HG02981 (cell line): ENCODE measurements around the gene RAB43.
"Not testable (repeated sequence)": the region's sequence is repeated elsewhere in the genome, so short reads cannot be mapped to it uniquely, and the experiment has no call there.

ENCODE experiments used
- ATAC-seq: cut with Tn5 transposase; IDR thresholded peaks from one replicate; pipeline ENCODE4 v1.9.1; 2021; ENCODE audit warnings: mild to moderate bottlenecking, moderate library complexity; ENCODE audit not compliant: unreplicated experiment

RAB43 gene

DNA sequence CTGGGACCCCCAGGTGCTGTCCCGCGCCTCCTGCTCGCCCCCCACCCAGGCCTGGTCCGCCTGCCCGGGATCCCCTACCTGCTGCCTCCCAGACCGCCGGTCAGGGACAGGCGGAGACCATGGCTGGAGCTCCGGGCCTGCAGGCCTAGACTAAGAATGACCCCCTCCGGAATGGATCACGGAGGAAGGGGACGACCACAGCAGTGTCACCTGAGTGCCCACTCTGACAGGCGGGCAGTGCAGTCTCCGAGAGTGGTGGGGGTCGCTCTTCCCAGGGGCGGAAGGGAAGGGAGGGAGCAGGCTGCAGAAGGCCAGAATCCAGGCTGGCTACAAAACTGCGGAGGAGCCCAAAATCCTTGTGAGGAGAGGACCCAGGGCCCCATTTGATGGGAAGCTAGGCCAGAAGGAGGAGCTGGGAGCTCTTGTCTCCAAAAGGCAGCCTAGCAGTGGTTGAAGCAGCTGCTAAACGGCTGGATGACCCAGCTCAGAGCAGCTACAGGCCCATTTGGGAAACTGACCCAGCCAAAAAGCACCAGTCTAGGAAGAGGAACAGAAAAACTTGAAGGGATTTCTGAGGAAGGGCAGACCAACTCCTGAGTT, 908 bp upstream of the RAB43 start:
- no peak for ATAC-seq

DNA sequence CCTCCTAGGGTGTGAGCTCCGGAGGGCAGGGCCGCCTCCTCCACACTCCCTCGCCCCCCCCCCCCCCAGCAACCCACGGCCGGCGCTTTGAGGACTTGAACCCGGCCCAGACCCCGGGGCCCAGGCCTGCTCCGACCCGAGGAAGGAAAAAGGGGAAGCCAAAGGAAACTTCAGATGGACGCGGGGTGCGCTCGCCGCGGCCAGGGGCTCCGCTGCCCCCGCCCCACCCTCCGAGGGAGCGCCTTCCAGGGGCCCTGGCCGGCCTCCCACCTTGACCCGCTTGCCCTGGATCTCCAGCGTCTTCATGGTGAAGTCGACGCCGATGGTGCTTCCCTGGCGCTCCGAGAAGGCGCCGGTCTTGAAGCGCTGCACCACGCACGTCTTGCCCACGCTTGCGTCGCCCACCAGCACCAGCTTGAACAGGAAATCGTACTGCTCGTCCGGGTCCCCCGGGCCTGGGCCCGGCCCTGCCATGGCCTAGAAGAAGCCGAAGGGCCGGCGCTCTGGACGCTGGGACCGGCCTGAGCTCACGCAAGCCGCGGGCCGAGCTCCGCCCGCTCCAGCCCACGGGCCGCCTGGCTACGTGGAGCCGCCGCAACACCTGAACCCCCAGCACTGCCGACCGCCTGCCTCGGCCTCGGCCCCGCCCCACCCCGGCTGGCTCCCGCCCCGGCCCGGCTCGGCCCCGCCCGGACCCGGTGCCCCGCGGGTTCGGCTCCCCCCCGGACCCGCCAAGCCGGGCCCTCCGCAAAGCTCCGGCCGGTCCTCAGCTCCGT, 400 bp downstream of the RAB43 start:
- ATAC-seq: no peak

DNA sequence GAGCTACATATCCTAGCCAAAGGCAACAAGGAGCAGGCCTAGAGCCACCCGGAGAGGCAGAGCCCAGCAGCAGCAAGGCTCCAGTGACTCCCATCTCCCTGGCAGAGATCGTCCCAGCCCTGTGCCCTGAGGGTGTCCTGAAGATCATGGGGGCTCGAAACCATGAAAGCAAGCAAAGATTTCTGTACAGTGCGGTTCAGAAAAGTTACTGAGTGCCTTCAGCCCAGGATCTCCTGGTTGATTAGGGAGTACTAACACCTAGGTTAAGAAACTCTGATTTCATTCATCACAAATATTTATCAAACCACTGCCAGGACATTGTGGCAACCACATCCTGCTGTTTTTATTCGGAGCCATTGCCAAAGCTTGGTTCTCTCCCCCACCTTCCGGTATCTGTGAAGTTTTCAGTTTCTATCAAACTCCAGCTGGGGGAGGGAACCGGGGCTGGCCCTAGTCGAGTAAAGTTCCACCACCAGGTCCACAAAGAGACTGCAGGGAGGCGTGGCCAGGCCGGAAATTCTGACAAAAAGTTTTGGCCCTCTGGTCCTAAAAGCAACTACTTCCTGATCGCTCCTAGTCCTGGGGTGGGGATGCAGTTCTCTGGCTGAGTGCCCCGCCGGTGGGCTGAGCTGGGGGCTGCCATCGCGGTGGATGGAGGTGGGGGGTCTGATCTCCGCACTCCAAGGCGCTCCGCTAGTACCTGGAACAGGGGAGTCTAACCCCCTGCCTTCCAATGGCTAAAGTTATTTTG, 1.2 kb downstream of the RAB43 start:
- peak; percentile 57 for ATAC-seq

DNA sequence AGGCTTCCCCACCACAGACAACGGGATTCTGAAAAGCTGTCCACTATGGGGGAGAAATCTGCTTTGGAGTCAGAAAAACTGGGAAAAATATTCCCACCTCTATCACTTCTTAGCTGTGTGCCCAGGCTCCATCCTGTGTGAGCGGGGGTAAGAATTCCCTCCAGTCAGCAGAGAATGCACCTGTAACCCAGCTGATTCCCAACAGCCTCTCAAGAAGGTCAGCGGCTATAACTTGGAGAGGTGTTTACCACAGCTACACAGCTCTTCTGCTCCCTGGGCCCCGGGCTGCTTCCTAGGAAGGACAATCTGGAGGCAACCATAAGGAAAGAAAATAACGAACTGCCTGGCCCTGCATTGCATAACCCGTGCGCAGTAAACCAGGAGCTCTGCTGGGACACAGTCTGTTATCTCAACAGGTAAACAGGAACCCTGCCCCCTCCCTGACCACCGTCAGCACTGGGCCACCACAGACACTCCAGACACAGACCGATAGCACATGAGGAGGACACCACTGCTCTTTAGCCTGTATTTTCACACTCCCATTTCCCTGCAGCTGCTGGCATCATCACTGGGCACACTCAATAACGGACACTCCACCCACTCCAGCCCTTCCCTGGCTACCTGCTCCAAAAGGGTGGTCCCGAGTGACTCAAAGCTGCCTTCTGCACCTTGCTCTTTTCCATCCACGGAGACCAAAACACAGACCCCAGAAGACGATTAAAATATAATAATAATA, 2.1 kb downstream of the RAB43 start:
- no peak for ATAC-seq

DNA sequence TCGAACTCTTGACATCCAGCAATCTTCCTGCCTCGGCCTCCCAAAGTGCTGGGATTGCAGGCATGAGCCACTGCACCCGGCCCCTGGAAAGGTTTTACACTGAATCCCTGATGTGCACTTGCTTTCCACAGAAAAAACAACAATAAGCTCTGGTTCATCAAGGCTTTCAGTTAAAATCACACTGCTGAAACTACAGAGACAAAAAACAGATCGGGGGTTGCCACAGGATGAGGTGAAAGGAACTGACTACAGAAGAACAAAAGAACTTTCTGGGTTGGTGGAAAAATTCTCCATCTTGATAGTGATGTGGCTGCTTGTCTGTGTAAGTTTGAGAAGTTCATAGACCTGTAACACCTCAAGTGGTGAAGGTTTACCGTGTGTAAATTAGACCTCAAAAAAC, 2.9 kb downstream of the RAB43 start:
- no peak for ATAC-seq

DNA sequence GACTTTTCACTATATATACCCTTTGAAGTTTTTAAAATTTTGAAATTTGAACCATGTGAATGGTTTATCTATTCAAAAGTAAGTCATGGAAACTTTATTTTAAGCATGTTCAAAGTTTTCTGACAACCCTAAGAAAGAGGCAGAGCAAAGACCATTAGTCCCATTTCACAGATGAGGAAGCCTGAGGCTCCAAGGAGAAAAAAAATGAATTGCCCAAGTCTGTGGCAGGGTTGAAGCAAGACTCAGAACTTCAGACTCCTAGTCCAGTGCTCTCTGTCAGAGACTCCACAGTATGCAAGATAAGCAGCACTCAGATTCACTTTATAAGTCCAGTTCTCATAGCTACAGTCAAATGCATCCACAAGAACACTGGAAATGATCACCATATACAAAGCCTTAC, 4.5 kb downstream of the RAB43 start:
- no peak for ATAC-seq

DNA sequence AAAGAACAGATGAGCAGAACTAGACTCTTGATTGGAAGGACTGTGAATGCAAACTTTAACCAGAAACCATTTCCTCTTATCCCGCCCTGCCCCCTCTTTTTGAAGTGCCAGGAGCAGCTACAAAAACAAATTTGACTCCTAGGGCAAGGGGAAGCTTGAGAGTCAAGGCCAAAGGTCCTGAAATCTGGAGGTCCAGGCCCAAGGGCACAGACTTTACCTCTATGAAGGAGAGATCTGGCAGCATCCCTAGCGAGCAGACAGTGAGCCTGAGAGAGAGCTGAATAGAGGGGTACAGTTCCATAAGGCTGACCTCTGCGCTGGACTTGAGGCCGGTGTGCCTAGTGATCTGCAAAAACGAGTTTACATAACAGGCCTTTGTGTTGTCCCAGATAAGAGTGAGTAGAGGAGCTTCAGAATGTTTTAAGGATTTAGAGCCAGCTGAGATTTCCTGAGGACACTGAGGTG, 5.1 kb downstream of the RAB43 start:
- no peak for ATAC-seq

DNA sequence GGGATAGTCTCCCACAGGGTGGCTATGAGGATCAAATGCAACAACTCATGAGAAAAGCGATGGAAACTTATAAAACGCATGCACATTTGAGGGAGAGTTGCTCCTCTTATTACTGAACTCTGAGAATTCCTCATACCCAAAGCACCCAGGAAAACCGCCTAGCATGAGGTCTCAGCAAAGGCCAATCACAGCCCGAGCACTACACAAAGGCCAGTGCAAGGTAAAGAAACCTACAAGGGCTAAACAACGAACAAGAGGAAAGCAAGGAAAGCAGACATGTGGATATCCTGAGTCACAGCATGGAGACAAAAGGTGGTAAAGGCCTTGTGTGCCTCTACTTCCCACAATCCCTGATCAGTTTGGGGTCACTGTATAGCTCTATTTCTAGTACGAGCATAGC, 7.1 kb downstream of the RAB43 start:
- ATAC-seq: no peak

DNA sequence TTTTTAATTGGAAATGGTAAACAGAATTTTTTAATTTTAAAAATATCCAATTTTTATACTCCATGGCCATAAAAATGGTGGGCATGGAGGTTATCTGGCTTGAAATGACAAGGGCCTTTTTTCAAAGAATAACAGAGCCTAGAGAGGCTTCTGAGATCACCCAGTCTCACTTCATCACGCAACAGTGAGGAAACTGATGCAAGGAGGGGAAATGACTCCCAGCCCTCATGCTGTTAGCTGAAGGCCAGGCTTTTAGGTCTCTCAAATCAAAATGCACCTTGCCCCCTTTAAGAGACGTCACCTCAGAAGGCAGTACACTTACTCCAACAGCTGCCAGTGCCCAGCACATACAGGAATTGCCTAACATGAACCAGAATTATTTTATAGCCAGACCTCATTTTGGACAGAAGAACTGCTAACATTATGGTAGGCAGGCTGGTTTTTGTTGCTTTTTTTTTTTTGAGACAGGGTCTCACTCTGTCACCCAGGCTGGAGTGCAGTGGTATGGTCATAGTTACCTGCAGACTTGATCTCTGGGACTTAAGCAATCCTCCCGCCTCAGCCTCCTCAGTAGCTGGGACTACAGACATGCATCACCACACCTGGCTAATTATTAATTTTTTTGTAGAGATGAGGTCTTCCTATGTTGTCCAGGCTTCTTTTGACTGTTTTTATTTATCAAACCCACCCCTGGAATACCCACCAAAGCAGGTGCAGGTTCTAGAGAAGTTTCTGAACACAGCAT, 9.1 kb downstream of the RAB43 start:
- no peak for ATAC-seq

DNA sequence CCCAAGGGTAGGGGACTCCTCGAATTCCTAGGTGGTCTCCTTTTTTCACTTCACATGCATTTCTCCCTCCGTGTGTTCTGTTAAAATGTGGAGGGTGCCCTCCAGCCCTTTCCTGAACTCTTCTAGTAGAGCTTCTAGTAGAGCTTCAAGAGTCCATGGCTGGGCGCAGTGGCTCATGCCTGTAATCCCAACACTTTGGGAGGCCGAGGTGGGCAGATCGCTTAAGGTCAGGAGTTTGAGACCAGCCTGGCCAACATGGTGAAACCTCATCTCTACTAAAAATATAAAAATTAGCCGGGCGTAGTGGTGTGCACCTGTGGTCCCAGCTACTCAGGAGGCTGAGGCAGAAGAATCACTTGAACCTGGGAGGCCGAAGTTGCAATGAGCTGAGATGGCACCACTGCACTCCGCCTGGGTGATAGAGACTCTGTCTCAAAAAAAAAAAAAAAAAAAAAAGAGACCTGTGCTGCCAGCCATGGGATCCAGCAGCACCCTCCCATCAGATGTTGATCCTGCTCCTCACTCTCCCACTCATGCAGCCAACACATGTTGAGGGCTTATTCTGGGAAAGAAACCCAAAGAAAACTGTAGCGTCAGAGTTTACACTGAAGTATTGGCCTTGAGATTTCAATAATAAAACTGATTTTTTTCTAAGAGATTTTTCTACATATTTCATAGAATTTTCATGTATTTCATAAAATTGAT, 10.4 kb downstream of the RAB43 start:
- not testable (repeated sequence) for ATAC-seq

DNA sequence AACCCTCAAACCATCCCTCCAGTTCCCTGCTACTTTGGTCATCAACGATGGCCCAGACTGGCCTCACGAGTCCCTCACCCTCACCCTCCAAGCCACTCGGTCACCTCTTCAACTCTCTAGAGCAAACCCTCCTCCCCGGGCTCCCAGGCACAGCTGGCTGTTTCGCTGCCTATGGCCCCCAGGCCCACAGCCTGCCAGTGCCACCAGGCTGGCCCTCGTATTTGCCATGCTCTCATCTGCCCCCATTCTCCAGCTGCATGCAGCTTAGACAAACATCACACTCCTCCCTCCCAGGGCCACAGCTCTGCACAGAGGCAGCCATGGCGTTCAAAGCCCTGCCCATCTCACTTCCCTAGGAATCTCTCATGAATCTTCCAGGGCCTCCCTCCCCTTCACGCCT, 13.8 kb downstream of the RAB43 start:
- ATAC-seq: no peak

DNA sequence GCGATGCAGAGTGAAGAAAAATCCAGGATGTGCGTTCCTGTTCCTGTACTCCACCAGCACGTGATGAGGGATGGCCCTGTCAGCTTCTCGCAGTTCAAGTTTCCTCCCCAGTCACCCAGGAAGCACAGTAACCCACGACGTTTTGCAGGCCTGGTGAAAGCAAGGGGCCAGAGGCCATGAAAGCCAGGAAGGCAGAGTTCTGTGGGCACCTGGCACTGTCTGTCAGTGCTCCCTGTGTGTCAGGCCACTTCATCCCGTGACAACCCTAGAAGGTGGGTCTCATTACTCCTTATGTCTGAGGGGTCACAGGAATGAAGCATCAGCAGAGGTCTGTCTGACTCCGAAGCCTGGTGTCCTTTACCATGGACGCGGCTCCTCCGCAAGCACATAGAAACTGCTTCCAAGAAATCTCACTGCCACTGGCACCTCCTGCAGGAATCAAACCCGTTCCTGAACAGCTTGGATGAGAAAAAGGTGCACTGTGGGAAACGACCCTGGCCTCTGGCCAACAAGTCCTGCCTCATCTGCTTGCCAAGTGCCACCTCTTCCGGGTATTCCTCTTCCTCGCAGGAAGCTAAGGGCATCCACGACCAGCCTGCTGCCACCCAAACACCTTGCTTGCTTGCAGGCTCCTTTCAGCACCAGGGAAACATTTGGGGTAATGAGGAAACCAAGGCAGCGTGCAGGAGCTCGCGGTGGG, 14.6 kb downstream of the RAB43 start:
- ATAC-seq: no peak

DNA sequence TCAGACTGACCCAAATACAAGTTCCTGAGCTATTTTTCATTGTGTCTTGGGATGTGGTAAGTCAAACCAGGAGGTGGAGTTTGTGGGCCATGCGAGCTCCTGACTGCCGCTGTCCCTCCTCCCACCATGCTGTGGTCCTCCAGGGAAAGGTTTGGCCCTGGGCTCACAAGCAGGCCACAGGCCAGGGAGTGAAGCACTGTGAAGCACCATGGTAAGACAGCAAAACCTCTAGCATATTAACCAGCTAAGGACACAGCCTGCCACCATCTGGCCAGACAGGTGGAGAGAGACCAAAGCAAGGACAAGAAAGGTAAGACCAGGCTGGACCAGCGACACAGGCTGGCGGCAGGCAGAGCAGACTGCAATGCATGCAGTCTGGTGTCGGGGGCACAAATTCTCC, 15.3 kb downstream of the RAB43 start:
- ATAC-seq: no peak

DNA sequence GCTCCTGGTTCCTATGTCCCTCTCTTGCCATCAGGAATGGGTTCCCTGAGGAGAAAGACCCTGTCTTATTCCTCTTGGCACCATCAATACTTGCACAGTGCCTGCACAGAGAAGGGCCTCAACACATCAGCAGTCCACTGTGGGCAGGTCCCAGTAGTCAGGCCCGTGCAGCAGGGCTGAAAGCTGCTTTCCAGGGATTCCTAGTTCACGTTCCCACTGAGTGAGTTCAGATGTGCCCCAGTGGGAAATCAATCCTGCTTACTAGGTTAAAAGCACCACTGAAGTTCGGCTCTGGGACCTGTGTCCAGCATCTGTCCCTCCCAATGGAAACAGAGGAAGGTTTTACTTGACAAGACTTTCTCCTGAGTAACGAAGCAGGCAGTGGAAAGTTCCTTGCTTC, 15.7 kb downstream of the RAB43 start:
- no peak for ATAC-seq

DNA sequence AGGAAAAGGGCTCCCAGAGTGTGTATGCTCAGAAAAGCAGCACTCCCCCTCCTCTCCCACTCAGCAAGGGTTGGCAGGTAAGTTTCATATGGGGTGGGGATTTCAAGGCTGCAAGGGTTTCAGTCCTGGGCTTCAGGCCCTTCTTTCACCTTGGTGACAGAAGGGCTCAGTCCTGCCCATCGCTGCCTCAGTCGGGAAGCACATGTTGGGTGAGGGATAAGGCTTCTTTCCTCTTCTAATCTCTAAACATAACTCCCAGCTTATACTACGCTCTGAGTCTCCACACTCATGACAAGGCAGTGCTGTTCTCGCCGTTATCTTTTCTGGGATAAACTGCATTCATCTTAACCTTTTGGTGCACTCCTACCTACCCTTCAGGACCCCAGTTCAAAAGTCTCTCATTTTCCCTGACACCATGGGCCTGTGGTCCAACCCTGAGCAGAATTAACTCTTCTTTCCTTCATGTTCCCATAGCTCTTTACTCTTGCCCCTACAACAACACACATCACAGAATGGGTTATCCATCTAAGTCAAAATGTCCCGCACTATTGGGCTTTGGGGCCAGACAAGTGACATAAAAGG, 17.0 kb downstream of the RAB43 start:
- ATAC-seq: no peak

DNA sequence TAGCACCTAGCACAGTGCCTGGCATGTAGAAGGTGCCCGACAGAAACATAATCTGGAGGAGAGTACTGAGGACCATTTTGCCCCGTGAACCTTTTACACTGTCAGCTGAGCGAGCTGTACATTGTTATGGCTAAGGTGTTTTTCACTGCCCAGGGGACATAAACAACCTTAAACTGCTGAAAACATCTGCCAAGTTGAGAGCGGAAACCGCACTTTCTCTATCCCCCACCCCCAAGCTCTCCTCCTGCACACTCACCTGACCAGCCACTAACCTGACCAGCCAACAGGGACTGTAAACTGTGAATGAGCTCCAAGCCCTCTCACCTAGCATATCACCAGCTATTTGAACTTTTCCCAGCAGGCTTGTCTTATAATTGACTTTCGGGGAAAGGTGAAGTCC, 17.6 kb downstream of the RAB43 start:
- ATAC-seq: no peak

DNA sequence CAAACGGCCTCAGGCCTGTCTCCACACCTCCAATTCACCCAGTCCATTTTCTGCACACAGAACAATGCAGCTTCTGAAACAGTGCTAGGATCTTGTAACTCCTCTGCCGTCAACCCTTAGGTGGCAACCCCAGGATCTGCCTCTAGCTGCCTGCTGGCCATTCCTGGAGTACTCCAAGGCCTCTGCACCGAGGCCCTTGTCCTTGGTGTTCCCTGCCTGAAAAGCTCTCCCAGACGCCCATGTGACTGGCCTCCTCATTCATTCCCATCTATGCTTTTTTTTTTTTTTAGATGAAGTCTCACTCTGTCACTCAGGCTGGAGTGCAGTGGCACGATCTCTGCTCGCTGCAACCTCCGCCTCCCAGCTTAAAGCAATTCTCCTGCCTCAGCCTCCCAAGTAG, 18.3 kb downstream of the RAB43 start:
- ATAC-seq: no peak

DNA sequence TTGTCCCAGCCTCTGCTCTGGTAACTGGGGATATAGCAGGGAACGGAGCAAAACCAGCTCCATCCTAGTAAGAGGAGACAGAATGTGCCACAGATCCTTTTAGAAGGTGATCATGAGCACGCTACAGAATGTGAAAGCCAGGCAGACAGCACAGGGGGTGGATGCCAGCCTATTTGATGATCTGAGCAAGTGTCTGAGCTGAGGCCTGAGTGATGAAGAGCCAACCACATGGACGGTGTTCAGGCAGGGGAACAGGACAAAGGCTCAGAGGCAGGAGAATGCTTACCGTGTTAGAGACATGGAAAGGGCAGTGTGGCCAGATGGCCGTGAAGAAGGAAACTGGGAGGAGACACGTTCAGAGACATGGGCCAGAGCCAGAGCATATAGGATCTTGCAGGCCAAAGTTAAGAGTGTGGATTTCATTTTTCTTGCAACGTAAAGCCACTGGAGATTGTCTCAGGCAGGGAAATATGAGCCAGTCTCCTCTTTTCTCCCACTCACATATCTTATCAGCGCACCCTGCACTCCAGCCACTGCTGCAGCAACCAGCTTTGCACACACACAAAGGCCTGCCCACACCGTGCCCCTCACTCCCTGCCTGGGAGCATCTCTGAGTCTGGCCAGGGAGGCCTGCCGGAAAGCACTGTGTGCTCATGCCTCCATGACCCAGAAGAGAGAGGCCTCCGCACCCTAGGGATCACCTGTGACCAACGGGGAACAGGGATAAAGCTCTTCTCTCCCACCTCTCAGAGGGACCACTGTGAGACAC, 20.1 kb downstream of the RAB43 start:
- no peak for ATAC-seq
